ENCODE measurements around the gene RPH3AL. TPM values are rescaled to one million over a fixed set of nuclear protein-coding genes. Genes with fewer than 3 reads are reported as not detected.
A peak's percentile ranks its signal among the peaks of the same experiment; 100 is the strongest.

The RPH3AL gene
- total RNA-seq, 1 donor: 2.9 TPM

DNA sequence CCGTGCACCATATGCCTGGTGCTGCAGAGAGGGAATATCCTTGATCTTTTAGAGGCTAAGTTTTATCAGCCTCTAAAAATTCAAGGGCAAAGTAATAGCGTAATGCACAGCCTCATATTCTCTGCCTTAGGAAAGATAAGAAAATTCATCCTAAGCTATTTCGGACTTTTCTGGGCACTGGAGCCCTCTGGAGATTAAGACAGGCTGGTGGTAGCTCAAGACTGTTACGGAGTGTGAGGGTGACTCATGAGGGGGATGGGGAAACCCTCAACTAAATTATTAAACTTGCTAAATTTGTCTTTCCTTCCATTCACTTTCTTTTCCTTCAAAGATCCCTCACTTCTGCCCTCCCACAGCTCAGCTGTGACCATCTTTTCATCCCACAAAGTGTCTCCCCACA, 73.3 kb downstream of the RPH3AL start:
- H3K27ac ChIP-seq (ENCODE audit: low read depth, low read length): no peak overlapping the region
- H3K4me3 ChIP-seq (ENCODE audit: insufficient read depth, low read length): no peak overlapping the region
- no peaks in the 10 kb centered on the region for H3K9me3 ChIP-seq (ENCODE audit: low read depth, low read length)
- H3K27me3 ChIP-seq (ENCODE audit: insufficient read depth, low read length): peaks cover 3% of the 10 kb centered on the region
- TF ChIP-seq, protein P1, sequence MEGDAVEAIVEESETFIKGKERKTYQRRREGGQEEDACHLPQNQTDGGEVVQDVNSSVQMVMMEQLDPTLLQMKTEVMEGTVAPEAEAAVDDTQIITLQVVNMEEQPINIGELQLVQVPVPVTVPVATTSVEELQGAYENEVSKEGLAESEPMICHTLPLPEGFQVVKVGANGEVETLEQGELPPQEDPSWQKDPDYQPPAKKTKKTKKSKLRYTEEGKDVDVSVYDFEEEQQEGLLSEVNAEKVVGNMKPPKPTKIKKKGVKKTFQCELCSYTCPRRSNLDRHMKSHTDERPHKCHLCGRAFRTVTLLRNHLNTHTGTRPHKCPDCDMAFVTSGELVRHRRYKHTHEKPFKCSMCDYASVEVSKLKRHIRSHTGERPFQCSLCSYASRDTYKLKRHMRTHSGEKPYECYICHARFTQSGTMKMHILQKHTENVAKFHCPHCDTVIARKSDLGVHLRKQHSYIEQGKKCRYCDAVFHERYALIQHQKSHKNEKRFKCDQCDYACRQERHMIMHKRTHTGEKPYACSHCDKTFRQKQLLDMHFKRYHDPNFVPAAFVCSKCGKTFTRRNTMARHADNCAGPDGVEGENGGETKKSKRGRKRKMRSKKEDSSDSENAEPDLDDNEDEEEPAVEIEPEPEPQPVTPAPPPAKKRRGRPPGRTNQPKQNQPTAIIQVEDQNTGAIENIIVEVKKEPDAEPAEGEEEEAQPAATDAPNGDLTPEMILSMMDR (IDR thresholded peaks at IDR 0.05; ENCODE audit: extremely low read depth, low read depth, low read length): no peak
- H3K36me3 ChIP-seq (ENCODE audit: insufficient read depth, low read length): no peaks in the 10 kb centered on the region
- H3K79me2 ChIP-seq (ENCODE audit: insufficient read depth, low read length): no peaks in the 10 kb centered on the region
- no peak overlapping the region for H2AFZ ChIP-seq (ENCODE audit: low read length)
- peak; percentile 79 for DNase-seq (ENCODE audit: insufficient read length, low spot score, missing footprints)
- no peaks in the 10 kb centered on the region for H4K20me1 ChIP-seq (ENCODE audit: insufficient read depth, low read length)
- no peak overlapping the region for H3K4me2 ChIP-seq (ENCODE audit: insufficient read depth, low read length)
- H3K4me1 ChIP-seq (ENCODE audit: insufficient read depth, low read length): no peaks in the 10 kb centered on the region

- Histone ChIP-seq H3K4me1 (ENCODE audit: insufficient read depth, low read length) (no peaks in the 10 kb centered on the region), H3K79me2 (ENCODE audit: insufficient read depth, low read length) (no peaks in the 10 kb centered on the region), H3K27me3 (ENCODE audit: insufficient read depth, low read length) (peaks cover 3% of the 10 kb centered on the region), H3K27ac (ENCODE audit: low read depth, low read length) (no peak overlapping the region), H3K4me2 (ENCODE audit: insufficient read depth, low read length) (no peak overlapping the region), H3K9me3 (ENCODE audit: low read depth, low read length) (no peaks in the 10 kb centered on the region), H4K20me1 (ENCODE audit: insufficient read depth, low read length) (no peaks in the 10 kb centered on the region), H2AFZ (ENCODE audit: low read length) (no peak overlapping the region), H3K36me3 (ENCODE audit: insufficient read depth, low read length) (no peaks in the 10 kb centered on the region), H3K4me3 (ENCODE audit: insufficient read depth, low read length) (no peak overlapping the region)
- TF ChIP-seq, protein P1 (IDR thresholded peaks at IDR 0.05; ENCODE audit: extremely low read depth, low read depth, low read length): no peak
- peak; percentile 25 for DNase-seq (ENCODE audit: insufficient read length, low spot score, missing footprints)
These were observed 73.9 kb downstream of the RPH3AL start for GRCh38 chr17:278676-279059.

DNA sequence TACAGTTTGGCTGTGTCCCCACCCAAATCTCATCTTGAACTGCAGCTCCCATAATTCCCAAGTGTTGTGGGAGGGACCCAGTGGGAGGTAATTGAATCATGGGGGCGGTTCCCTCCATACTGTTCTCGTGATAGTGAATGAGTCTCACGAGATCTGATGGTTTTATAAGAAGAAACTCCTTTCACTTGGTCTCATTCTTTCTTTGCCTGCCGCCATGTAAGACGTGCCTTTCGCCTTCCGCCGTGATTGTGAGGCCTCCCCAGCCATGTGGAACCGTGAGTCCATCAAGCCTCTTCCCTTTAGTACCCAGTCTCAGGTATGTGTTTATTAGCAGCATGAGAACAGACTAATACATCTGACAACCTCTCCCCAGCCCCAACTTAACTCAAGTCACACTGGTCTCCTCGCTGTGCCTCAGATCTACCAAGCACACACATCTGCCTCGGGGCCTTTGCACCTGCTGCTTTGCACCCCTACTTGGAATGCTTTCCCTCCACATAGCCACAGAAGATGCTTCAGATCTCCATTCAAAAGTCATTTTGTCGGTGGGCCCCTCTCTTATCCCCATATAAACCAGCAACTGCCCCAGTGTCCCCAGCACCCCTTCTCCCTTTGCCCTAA, 74.4 kb downstream of the RPH3AL start:
- H4K20me1 ChIP-seq (ENCODE audit: insufficient read depth, low read length): no peaks in the 10 kb centered on the region
- H3K27ac ChIP-seq (ENCODE audit: low read depth, low read length): no peak overlapping the region
- H3K4me2 ChIP-seq (ENCODE audit: insufficient read depth, low read length): no peak overlapping the region
- H3K4me1 ChIP-seq (ENCODE audit: insufficient read depth, low read length): no peaks in the 10 kb centered on the region
- peaks cover 3% of the 10 kb centered on the region for H3K27me3 ChIP-seq (ENCODE audit: insufficient read depth, low read length)
- H3K36me3 ChIP-seq (ENCODE audit: insufficient read depth, low read length): no peaks in the 10 kb centered on the region
- DNase-seq (ENCODE audit: insufficient read length, low spot score, missing footprints): peak; percentile 44
- H3K9me3 ChIP-seq (ENCODE audit: low read depth, low read length): no peaks in the 10 kb centered on the region
- H3K79me2 ChIP-seq (ENCODE audit: insufficient read depth, low read length): no peaks in the 10 kb centered on the region
- H3K4me3 ChIP-seq (ENCODE audit: insufficient read depth, low read length): no peak overlapping the region
- no peak overlapping the region for H2AFZ ChIP-seq (ENCODE audit: low read length)
- TF ChIP-seq, protein P1 (IDR thresholded peaks at IDR 0.05; ENCODE audit: extremely low read depth, low read depth, low read length): no peak

DNA sequence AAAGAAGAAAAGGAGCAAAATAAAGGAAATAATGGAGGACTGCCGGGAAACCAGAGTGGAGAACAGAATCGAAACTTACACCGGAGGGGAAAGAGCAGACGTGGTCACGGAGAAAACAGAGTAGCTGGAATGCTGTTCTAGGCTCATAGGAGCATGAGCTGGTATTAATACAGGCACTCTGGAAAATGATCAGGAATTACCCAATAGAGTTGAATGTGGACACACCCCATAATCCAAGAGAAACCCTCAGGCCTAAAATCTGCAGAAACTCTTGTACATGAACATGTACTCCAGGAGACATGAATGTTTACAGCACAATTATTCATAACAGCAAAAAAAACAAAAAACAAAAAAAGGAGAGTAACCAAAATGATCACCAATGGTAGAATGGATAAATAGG, 77.7 kb downstream of the RPH3AL start:
- TF ChIP-seq, protein P1 (IDR thresholded peaks at IDR 0.05; ENCODE audit: extremely low read depth, low read depth, low read length): no peak
- Histone ChIP-seq H3K4me2 (ENCODE audit: insufficient read depth, low read length) (no peak overlapping the region), H3K27me3 (ENCODE audit: insufficient read depth, low read length) (peaks cover 2% of the 10 kb centered on the region), H3K9me3 (ENCODE audit: low read depth, low read length) (no peaks in the 10 kb centered on the region), H4K20me1 (ENCODE audit: insufficient read depth, low read length) (no peaks in the 10 kb centered on the region), H3K4me3 (ENCODE audit: insufficient read depth, low read length) (no peak overlapping the region), H3K27ac (ENCODE audit: low read depth, low read length) (no peak overlapping the region), H3K79me2 (ENCODE audit: insufficient read depth, low read length) (no peaks in the 10 kb centered on the region), H3K4me1 (ENCODE audit: insufficient read depth, low read length) (no peaks in the 10 kb centered on the region), H3K36me3 (ENCODE audit: insufficient read depth, low read length) (no peaks in the 10 kb centered on the region), H2AFZ (ENCODE audit: low read length) (no peak overlapping the region)
- peak; percentile 32 for DNase-seq (ENCODE audit: insufficient read length, low spot score, missing footprints)

Data from osteoblast (primary cell).